ENCODE data around the gene RGS14. TPM values are rescaled to one million over a fixed set of nuclear protein-coding genes. Genes with fewer than 3 reads are reported as not detected.

Gene RGS14
- total RNA-seq, 4 donors from 2014 or later: 16.5 to 49.6 (median 24.4) TPM

GRCh38 chr5:177389241-177390169 lies 31.8 kb downstream of the RGS14 start:
- WGBS, 2 donors (ENCODE audit: low coverage in 1 of 2): 20 to 37% methylated on average over 8 to 21 of the region's 21 CpGs
- Histone ChIP-seq H3K36me3 (no peaks in the 10 kb centered on the region), H3K27me3 (no peaks in the 10 kb centered on the region), H3K4me3 (no peak overlapping the region), H3K4me1 (peaks cover 0 to 14% (median 6%) of the 10 kb centered on the region in 4 donors), H3K9me3 (no peaks in the 10 kb centered on the region), H3K27ac (peak overlapping the region in 2 of 4 donors; percentile 27 to 42)
- DNase-seq: no peak
- TF ChIP-seq EP300 (IDR thresholded peaks at IDR 0.05; ENCODE audit: low read depth): no peak
- no peak for TF ChIP-seq CTCF (IDR thresholded peaks at IDR 0.05)
- TF ChIP-seq POLR2AphosphoS5 (IDR thresholded peaks at IDR 0.05): no peak
- no peak for TF ChIP-seq POLR2A (IDR thresholded peaks at IDR 0.05)
- intact Hi-C loops (cut with DNase I; ENCODE audit: low total_unique reads): loop anchor here (5.0 kb wide), 1 partner anchor 63 kb away; no protein-coding TSS in a partner anchor
- in situ Hi-C loops (cut with MboI; ENCODE audit: low pct_ligation_motif_present in 1 of 4, low pct_unique_long_range_greater_than_20kb in 1 of 4, low sequenced_read_pairs in 3 of 4): loop anchor here in 3 of 4 donors (5.0 to 25.0 kb wide), 5 partner anchors 55 to 123 kb away; partner anchors contain the start of genes DOK3 (in 2 of the 3), PRR7 (in 2 of the 3) and DDX41 (in 1 of the 3)

- Histone ChIP-seq H3K36me3 (no peaks in the 10 kb centered on the region), H3K4me3 (no peak overlapping the region), H3K9me3 (no peaks in the 10 kb centered on the region), H3K27me3 (no peaks in the 10 kb centered on the region), H3K27ac (peak overlapping the region in 2 of 4 donors; percentile 8 to 42), H3K4me1 (peaks cover 0 to 14% (median 6%) of the 10 kb centered on the region in 4 donors)
- 23 to 83% methylated on average over 1 to 13 of the region's 13 CpGs for WGBS, 2 donors (ENCODE audit: low coverage in 1 of 2)
- in situ Hi-C loops (cut with MboI; ENCODE audit: low pct_ligation_motif_present in 1 of 4, low pct_unique_long_range_greater_than_20kb in 1 of 4, low sequenced_read_pairs in 3 of 4) (loop anchor here in 3 of 4 donors (5.0 to 25.0 kb wide), 5 partner anchors 54 to 122 kb away; partner anchors contain the start of genes DOK3 (in 2 of the 3), PRR7 (in 2 of the 3) and DDX41 (in 1 of the 3)), intact Hi-C loops (cut with DNase I; ENCODE audit: low total_unique reads) (no loop called here)
- TF ChIP-seq POLR2A (IDR thresholded peaks at IDR 0.05) (no peak), EP300 (IDR thresholded peaks at IDR 0.05; ENCODE audit: low read depth) (no peak), CTCF (IDR thresholded peaks at IDR 0.05) (peak; percentile 97 to 99 (median 98)), POLR2AphosphoS5 (IDR thresholded peaks at IDR 0.05) (no peak)
- peak; percentile 91 for DNase-seq
These were observed 32.9 kb downstream of the RGS14 start for GRCh38 chr5:177390363-177391300.

DNA sequence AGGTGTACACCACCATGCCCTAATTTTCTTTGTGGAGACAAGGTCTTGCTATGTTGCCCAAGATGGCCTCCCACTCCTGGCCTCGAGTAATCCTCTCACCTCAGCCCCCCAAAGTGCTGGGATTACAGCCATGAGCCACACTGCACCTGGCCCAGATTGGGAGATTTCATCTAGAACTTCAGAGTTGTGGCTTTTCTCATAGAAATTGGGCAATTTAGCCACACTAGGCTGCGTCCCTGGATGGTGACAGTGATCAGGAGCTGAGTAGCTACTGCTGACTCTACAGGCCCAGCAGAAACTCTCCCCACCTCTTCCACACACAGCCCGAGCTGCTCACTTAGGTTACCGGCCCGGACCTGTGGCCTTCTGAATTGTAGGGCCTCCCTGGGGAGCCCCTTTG lies 35.0 kb downstream of the RGS14 start:
- peaks cover 0 to 14% (median 6%) of the 10 kb centered on the region in 4 donors for H3K4me1 ChIP-seq
- no peaks in the 10 kb centered on the region for H3K36me3 ChIP-seq
- no peaks in the 10 kb centered on the region for H3K27me3 ChIP-seq
- intact Hi-C loops (cut with DNase I; ENCODE audit: low total_unique reads) (loop anchor here (2.0 kb wide), 1 partner anchor 108 kb away; no protein-coding TSS in a partner anchor), in situ Hi-C loops (cut with MboI; ENCODE audit: low pct_ligation_motif_present in 1 of 4, low pct_unique_long_range_greater_than_20kb in 1 of 4, low sequenced_read_pairs in 3 of 4) (loop anchor here in 3 of 4 donors (5.0 to 25.0 kb wide), 5 partner anchors 52 to 120 kb away; partner anchors contain the start of genes DOK3 (in 2 of the 3), PRR7 (in 2 of the 3) and DDX41 (in 1 of the 3))
- WGBS, 2 donors (ENCODE audit: low coverage in 1 of 2): 81% methylated on average over 5 of the region's 5 CpGs; no CpG with 5 or more reads in 1 of the 2 donors
- no peak overlapping the region for H3K4me3 ChIP-seq
- TF ChIP-seq EP300 (IDR thresholded peaks at IDR 0.05; ENCODE audit: low read depth) (no peak), CTCF (IDR thresholded peaks at IDR 0.05) (no peak), POLR2A (IDR thresholded peaks at IDR 0.05) (no peak), POLR2AphosphoS5 (IDR thresholded peaks at IDR 0.05) (no peak)
- no peak overlapping the region for H3K27ac ChIP-seq
- H3K9me3 ChIP-seq: no peaks in the 10 kb centered on the region
- no peak for DNase-seq
